Stimulated activated CD4-positive, alpha-beta T cell treated with anti-CD3 and anti-CD28 coated beads, TNF-alpha, amount 100 ng/mL, for 4 hours (primary cell): ENCODE data around the gene MOV10L1.
"Not testable (repeated sequence)": the region's sequence is repeated elsewhere in the genome, so short reads cannot be mapped to it uniquely, and the experiment has no call there.

Source experiments
- DNase-seq, 3 experiments: peaks; one replicate each; pipeline ENCODE4 v3.0.0-alpha.2; 2020; ENCODE audit warnings: low read depth in 3 of 3

Gene MOV10L1

DNA sequence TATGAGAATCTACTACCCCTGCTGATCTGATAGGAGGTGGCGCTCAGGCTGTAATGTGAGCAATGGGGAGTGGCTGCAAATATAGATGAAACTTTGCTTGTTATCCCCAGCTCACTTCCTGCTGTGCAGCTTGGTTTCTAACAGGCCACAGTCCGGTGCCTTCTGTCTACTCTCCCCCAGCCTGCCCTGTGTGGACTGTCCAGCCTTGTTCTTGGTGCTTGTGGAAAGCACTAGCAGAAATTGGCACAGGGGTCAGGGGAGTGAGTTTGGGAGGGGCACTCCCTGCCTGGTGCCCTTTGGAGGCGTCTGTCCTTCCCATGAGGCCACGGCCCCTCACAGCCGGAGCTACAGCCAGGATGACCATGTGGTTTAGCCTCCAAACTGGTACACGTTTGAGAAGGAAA lies 14.3 kb downstream of the MOV10L1 start:
- DNase-seq: no peak

- no peak for DNase-seq
These were observed 15.6 kb downstream of the MOV10L1 start for GRCh38 chr22:50105208-50106100.

DNA sequence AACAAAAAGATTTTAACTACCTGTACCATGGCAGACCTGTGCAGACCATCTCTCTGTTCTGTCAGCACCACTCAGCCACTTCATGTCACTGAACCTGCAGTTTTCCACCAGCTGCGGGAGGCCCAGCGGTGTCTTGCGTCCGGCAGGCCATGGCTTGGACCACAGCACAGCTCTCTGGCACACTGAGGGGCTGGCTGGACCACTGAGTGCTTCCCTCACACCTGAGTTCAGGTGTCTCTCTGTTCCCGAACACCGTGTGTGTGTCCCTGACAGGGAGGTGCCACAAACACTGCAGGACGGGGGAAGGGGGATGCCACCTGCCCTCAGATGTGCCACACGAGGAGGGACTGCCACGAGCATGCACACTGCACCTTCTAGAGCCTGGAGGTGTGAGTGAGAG lies 17.7 kb downstream of the MOV10L1 start:
- no peak for DNase-seq

DNA sequence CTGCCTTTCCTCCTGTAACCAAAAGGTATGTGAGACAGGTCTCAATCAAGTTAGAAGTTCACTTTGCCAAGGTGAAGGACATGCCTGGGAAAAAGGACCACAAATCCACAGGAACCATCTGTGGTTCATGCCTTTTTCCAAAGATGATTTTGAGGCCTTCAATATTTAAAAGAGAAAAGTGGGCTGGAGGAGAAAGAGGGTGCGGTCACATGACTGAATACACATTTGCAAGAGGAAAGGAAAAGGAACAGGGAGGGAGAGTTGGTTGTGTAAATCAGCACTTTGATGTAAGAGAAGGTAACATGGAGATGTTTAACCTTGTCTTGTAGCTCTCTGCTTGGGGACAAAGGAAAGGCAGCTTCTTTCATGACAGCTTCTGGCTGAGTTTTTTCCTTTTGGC lies 21.2 kb downstream of the MOV10L1 start:
- no peak for DNase-seq

GRCh38 chr22:50112151-50113118 lies 22.6 kb downstream of the MOV10L1 start:
- no peak for DNase-seq

GRCh38 chr22:50114221-50115021 lies 24.6 kb downstream of the MOV10L1 start:
- DNase-seq: no peak

DNA sequence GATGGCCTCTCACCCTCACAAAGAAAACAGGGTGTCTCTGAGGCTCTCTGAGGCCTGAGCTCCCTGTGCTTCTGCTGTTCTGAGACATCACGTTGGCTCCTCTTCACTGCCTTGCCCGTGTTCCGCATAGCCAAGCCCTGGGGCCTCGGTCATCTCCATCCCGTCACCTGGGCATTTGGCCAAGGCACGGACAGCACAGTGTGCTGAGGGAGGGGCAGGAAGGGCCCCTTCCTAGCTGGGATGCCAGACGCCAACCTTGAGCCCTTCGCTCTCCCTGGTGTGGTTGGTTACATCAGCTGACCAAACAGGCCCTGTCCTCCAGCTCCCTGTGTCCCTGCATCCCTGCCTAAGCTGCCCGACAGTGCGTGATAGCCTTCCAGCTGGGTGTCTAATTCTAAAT lies 25.9 kb downstream of the MOV10L1 start:
- no peak for DNase-seq

- DNase-seq: no peak
These were observed 27.5 kb downstream of the MOV10L1 start for GRCh38 chr22:50117168-50117762.

DNA sequence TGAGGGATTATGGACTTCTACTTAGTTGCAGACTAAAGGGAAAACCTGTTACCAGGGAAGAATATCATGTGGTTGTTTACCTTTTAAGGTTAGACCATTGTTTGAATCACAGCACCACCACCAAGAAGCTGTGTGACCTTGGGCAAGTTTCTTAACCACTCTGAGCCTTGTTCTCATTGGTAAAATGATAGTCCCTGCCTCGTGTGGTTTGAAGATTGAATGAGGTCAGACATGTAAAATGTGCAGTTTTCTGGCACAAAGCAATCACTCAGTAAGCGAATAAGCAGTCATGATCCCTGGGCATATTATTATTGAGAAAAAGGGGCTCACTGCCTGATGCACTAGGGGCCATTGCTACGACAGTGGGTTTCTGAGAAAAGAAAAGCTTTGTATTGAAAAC lies 28.3 kb downstream of the MOV10L1 start:
- no peak for DNase-seq

DNA sequence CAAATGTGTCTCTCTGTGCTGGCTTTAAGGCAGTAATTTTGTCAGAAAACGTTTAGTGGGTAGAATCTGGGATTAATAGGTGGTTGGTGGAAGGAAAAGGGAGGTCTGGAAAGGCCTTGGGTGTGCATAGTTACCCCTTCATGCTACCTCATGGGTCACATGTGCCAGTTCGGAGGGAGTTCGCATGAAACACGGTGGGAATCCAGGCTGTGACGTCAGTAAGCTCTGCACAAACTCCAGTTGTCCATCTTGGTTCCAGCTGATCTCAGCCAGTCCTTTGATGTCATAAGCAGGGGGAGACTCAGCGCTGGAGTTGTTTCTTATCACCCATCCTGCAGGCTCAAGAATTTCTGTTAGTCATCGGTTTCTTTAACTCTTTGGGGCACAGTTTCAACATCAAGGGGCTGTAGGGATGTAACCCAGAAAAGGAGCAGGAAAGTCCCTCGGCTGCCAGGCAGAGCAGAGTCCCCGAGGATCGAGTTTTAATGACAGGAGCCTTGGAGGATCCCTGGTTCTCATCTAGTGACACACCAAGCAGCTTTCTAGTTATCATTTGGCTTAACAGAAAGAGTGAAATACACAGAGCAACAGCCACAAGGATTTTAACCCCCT lies 28.9 kb downstream of the MOV10L1 start:
- DNase-seq: no peak

DNA sequence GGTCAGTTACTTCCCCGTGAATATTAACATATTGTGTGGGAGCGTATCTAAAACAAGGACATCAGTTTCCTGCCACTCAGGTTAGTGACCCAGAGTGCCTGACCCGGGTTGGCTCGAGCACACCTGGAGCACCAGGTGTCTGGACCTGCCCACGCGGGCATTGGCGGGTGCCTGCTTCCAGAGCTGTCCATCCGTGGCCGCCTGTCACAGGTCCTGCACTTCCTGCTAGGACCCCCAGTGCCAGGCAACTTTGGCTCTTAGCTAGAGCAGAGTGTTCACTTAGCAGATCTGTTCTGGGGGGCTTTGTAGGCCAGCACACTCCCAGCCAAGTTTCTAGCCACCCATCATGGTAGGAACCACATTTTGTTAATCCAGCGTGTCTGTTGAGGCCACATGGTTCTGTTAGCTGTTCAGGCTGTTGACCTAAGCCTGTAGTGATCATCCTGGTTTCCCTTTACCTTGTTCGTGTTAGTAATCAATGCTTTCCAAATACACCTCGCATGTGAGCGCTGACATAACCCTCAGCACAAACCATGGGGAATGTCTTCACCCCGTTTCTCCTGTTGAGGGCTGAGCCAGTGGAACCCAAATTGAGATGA lies 29.5 kb downstream of the MOV10L1 start:
- DNase-seq: no peak

- no peak for DNase-seq
These were observed 30.0 kb downstream of the MOV10L1 start for GRCh38 chr22:50119768-50120251.

GRCh38 chr22:50121202-50121740 lies 31.5 kb downstream of the MOV10L1 start:
- no peak for DNase-seq

GRCh38 chr22:50123119-50123518 lies 33.3 kb downstream of the MOV10L1 start:
- DNase-seq: no peak

DNA sequence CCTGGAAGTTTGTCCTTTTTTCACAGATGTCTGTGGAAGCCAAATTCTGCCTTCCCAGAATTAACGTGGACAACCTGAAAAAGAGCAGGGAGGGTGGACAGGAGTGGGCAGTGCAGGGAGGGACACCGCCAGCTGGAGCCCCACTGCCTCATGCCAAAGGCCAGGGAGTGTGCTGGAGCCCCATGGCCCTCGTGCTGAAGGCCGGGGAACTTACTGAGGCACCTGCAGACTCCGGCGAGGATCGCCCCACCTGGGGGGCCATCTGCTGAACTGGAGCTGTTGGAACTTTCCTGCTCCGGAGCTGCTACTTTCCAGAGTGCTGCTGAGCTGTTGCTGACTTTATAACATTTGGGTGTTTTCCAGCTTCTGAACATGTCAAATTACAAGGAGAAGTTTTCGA lies 35.2 kb downstream of the MOV10L1 start:
- DNase-seq: no peak

- DNase-seq: no peak
These were observed 39.4 kb downstream of the MOV10L1 start for GRCh38 chr22:50129121-50129736.

GRCh38 chr22:50131894-50132293 lies 42.1 kb downstream of the MOV10L1 start:
- no peak for DNase-seq

DNA sequence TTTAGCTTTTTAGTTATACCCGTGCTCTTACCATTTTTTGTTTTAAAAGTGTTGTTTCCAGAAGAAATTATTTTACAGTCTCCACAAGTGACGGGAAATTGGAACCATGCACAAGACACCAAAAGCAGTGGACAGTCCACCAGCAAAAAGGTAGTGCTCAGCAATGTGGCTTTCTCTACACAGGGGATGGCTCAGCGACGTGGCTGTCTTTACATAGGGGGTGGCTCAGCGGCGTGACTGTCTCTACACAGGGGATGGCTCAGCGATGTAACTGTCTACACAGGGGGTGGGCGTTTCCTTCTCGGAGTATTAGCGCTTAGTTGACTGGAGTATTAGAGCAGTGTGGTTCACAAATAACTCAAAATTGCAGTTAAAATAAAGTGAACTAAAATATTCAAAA lies 44.7 kb downstream of the MOV10L1 start:
- DNase-seq: no peak

- DNase-seq: no peak
These were observed 46.8 kb downstream of the MOV10L1 start for GRCh38 chr22:50136581-50137015.

GRCh38 chr22:50137277-50137676 lies 47.5 kb downstream of the MOV10L1 start:
- not testable (repeated sequence) for DNase-seq
